AG04450 (cell line): ENCODE data around the gene GAS2L1. TPM values are rescaled to one million over a fixed set of nuclear protein-coding genes. Genes with fewer than 3 reads are reported as not detected.

Experiments
- CTCF ChIA-PET: fragments of 300-600, 350-600 bp; formaldehyde crosslinking; extraction: SDS; loops from one replicate; lab custom pipeline; 2022; ENCODE audit warnings: antibody characterized with exemption, inconsistent platforms; lab: Charles Lee
- POLR2A ChIA-PET: fragments of 350-600 bp; formaldehyde crosslinking; extraction: SDS; loops from one replicate; lab custom pipeline; 2021; ENCODE audit warnings: antibody characterized with exemption, inconsistent platforms; lab: Yijun Ruan, JAX
- DNase-seq: peaks from one replicate; pipeline ENCODE4 v3.0.0-alpha.2; 2011; ENCODE audit warnings: low read depth, low spot score
- H3K27ac ChIP-seq: one replicate; pipeline ENCODE4 v1.5.1; 2012; ENCODE audit warnings: low read depth, low read length, control low read depth
- H3K27me3 ChIP-seq: one replicate; pipeline ENCODE4 v1.6.0; 2012; ENCODE audit warnings: low read length; ENCODE audit not compliant: control insufficient read depth, insufficient read depth
- H3K4me3 ChIP-seq: 2 replicates; pipeline ENCODE4 v1.5.1; 2011; ENCODE audit warnings: mild to moderate bottlenecking, low read depth, low read length, control low read depth
- H3K9me3 ChIP-seq: 2 replicates; pipeline ENCODE4 v1.5.1; 2012; ENCODE audit warnings: low read length; ENCODE audit not compliant: control insufficient read depth, insufficient read depth
- CTCF ChIP-seq: IDR thresholded peaks from 2 replicates; pipeline ENCODE4 v1.5.1; 2011; ENCODE audit warnings: low read depth, low read length, control low read depth, inconsistent platforms
- polyA plus RNA-seq: library from polyadenylated mRNA; depleted of rRNA; stranded (reverse); fragments of >200 nt; gene quantifications from 2 replicates; pipeline ENCODE4 v1.2.3, GENCODE V29; 2011

GAS2L1 gene
- polyA plus RNA-seq, 1 experiment, result 4.5 TPM

- H3K9me3 ChIP-seq, result no peaks in the 10 kb centered on the region
- TF ChIP-seq CTCF, result no peak
- POLR2A ChIA-PET, result no interaction called here
- H3K27me3 ChIP-seq, result no peaks in the 10 kb centered on the region
- no peak for DNase-seq
- H3K27ac ChIP-seq, result no peak overlapping the region
- H3K4me3 ChIP-seq, result no peak overlapping the region
- CTCF ChIA-PET, result no interaction called here
These were observed 6.0 kb upstream of the GAS2L1 start for GRCh38 chr22:29300467-29300806.

DNA sequence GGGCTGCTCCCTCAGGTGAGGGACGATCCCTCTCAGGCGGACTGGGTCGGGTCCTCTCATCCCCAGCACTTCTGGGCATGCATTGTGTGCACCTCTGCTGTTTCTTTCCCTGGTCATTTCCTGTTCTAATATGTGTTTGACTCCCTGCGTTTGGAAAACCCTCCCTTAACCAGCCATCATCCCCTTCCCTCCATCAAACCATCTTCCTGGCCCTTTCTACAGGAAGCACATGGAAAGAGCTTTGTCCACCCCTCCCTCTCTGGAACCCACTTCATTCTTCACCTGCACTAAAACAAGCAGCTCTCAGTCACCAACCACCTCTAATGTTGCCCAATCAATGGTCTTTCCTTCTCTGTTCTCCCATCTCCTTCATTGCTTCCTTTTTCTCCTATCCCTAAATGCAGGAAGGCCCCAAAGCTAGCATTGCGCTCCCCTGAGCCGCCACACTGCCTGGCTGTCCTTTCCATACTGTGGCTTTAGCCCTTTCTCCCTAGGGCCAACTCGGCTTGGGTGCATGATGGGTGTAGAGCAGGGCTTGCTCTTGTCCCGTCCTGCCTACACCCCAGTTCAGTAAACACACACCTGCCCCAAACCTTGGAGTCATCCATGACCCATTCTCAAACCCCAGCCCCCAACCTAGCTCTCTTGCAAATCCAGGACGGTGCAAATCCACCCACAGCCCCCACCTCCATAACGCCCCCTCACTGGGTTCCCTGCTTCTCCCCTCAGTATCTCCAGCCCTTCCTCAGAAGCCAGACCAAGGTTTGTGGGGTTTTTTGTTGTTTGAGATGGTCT is 5.4 kb upstream of the GAS2L1 start:
- no peaks in the 10 kb centered on the region for H3K9me3 ChIP-seq
- no peak for TF ChIP-seq CTCF
- no peaks in the 10 kb centered on the region for H3K27me3 ChIP-seq
- H3K27ac ChIP-seq, result no peak overlapping the region
- POLR2A ChIA-PET, result no interaction called here
- CTCF ChIA-PET, result no interaction called here
- DNase-seq, result no peak
- no peak overlapping the region for H3K4me3 ChIP-seq

GRCh38 chr22:29301716-29302401 is 4.6 kb upstream of the GAS2L1 start:
- Histone ChIP-seq H3K27ac (no peak overlapping the region), H3K9me3 (no peaks in the 10 kb centered on the region; the same call in 1 of the 2 replicates), H3K4me3 (no peak overlapping the region), H3K27me3 (no peaks in the 10 kb centered on the region)
- POLR2A ChIA-PET, result no interaction called here
- CTCF ChIA-PET, result no interaction called here
- TF ChIP-seq CTCF, result no peak
- no peak for DNase-seq

- no peaks in the 10 kb centered on the region; the same call in 1 of the 2 replicates for H3K9me3 ChIP-seq
- no peak overlapping the region for H3K27ac ChIP-seq
- no peak overlapping the region for H3K4me3 ChIP-seq
- CTCF ChIA-PET, result no interaction called here
- TF ChIP-seq CTCF, result no peak
- H3K27me3 ChIP-seq, result no peaks in the 10 kb centered on the region
- POLR2A ChIA-PET, result no interaction called here
- DNase-seq, result no peak
These were observed 4.1 kb upstream of the GAS2L1 start for GRCh38 chr22:29302402-29302680.

GRCh38 chr22:29302681-29303465 is 3.6 kb upstream of the GAS2L1 start:
- no peaks in the 10 kb centered on the region for H3K27me3 ChIP-seq
- H3K27ac ChIP-seq, result no peak overlapping the region
- DNase-seq, result no peak
- no peaks in the 10 kb centered on the region; the same call in 1 of the 2 replicates for H3K9me3 ChIP-seq
- POLR2A ChIA-PET, result no interaction called here
- CTCF ChIA-PET, result no interaction called here
- TF ChIP-seq CTCF, result no peak
- no peak overlapping the region for H3K4me3 ChIP-seq
